ENCODE data around the gene ELMO1.

Gene ELMO1

GRCh38 chr7:37037286-37037685 is 411.4 kb downstream of the ELMO1 start:
- DNase-seq = no peak

GRCh38 chr7:37035631-37036030 is 413.0 kb downstream of the ELMO1 start:
- no peak for DNase-seq

- DNase-seq = no peak
Observed at GRCh38 chr7:37033141-37033540, 415.5 kb downstream of the ELMO1 start.

GRCh38 chr7:37032258-37032601 is 416.4 kb downstream of the ELMO1 start:
- DNase-seq = no peak

- DNase-seq = no peak
Observed at GRCh38 chr7:37031571-37032257, 416.9 kb downstream of the ELMO1 start.

- no peak for DNase-seq
Observed at GRCh38 chr7:37028909-37029440, 419.7 kb downstream of the ELMO1 start.

GRCh38 chr7:37027557-37028341 is 420.9 kb downstream of the ELMO1 start:
- peak; percentile 88 for DNase-seq

GRCh38 chr7:37027104-37027503 is 421.6 kb downstream of the ELMO1 start:
- no peak for DNase-seq

GRCh38 chr7:37018954-37019353 is 429.7 kb downstream of the ELMO1 start:
- DNase-seq = no peak

- DNase-seq = no peak
Observed at GRCh38 chr7:37016064-37016878, 432.4 kb downstream of the ELMO1 start.

- no peak for DNase-seq
Observed at GRCh38 chr7:37015353-37016034, 433.2 kb downstream of the ELMO1 start.

- DNase-seq = peak; percentile 87
Observed at GRCh38 chr7:37013771-37014170, 434.9 kb downstream of the ELMO1 start.

GRCh38 chr7:37011151-37011890 is 437.3 kb downstream of the ELMO1 start:
- no peak for DNase-seq

- peak; percentile 66 for DNase-seq
Observed at GRCh38 chr7:37009125-37009675, 439.5 kb downstream of the ELMO1 start.

- DNase-seq = no peak
Observed at GRCh38 chr7:37007691-37008090, 441.0 kb downstream of the ELMO1 start.

GRCh38 chr7:37007268-37007667 is 441.4 kb downstream of the ELMO1 start:
- DNase-seq = no peak

GRCh38 chr7:37006764-37007163 is 441.9 kb downstream of the ELMO1 start:
- DNase-seq = no peak

- peak; percentile 92 for DNase-seq
Observed at GRCh38 chr7:37000511-37000910, 448.2 kb downstream of the ELMO1 start.

- DNase-seq = peak; percentile 92
Observed at GRCh38 chr7:36999626-37000485, 448.8 kb downstream of the ELMO1 start.

- DNase-seq = no peak
Observed at GRCh38 chr7:36995776-36996175, 452.9 kb downstream of the ELMO1 start.
